Forelimb muscle (tissue), 1 donor: ENCODE results near the gene PALD1. TPM values are rescaled to one million over a fixed set of nuclear protein-coding genes. Genes with fewer than 3 reads are reported as not detected.
"Not testable (repeated sequence)": the region's sequence is repeated elsewhere in the genome, so short reads cannot be mapped to it uniquely, and the experiment has no call there.

Experiments
- DNase-seq: peaks from one replicate; pipeline ENCODE4 v3.0.0-alpha.2; 2013; ENCODE audit warnings: low read depth
- polyA plus RNA-seq: library from polyadenylated mRNA; unstranded; fragments of 120-200 nt; gene quantifications from one replicate; pipeline ENCODE4 v1.2.1, GENCODE V29; 2013; ENCODE audit not compliant: insufficient read length

Gene PALD1
- polyA plus RNA-seq, 1 donor = 15.2 TPM

GRCh38 chr10:70604106-70604505 is 125.5 kb downstream of the PALD1 start:
- DNase-seq = no peak

DNA sequence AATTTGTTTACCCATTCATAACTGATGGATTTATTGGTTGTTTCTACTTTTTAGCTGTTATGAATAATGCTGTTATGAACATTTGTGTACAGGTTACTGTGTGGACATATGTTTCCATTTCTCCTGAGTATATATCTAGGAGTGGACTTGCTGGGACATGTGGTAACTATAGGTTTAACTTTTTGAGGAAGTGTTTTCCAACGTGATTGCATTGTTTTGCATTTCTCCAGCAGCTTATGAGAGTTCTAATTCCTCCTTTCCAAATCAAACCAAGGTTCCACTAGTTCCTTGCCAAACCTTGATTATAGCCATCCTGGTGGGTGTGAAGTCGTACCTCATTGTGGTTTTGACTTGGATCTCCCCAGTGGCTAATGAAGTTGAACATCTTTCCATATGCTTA is 126.6 kb downstream of the PALD1 start:
- no peak for DNase-seq

- DNase-seq = no peak
These were observed 129.4 kb downstream of the PALD1 start for GRCh38 chr10:70607936-70608335.

- no peak for DNase-seq
These were observed 135.4 kb downstream of the PALD1 start for GRCh38 chr10:70613941-70614340.

- not testable (repeated sequence) for DNase-seq
These were observed 135.8 kb downstream of the PALD1 start for GRCh38 chr10:70614364-70614763.

- DNase-seq = no peak
These were observed 136.6 kb downstream of the PALD1 start for GRCh38 chr10:70615211-70615610.

- no peak for DNase-seq
These were observed 137.4 kb downstream of the PALD1 start for GRCh38 chr10:70615784-70616522.

DNA sequence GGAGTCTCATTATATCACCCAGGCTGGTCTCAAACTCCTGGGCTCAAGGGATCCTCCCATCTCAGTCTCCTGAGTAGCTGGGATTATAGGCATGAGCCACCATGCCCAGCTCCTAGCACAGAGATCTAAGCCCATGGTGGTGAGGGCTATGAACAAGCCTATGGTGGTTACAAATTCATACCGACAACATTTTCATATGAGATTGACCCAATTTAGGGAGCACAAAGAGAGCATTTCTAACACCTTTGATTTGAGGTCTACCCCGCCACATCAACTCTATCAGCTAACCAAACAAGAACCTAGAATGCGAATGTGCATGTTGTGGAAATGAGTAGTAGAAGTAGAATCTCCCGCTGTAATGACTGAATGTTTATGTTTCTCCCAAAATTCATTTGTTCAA is 138.2 kb downstream of the PALD1 start:
- DNase-seq = no peak

Other genes with a start within 250 kb of the PALD1 start
- gene PPA1, start 245.3 kb upstream of the PALD1 start, polyA plus RNA-seq = 76.3 TPM
- 0.05 TPM for gene NPFFR1, start 194.8 kb upstream of the PALD1 start, polyA plus RNA-seq
- 43.5 TPM for gene LRRC20, start 96.1 kb upstream of the PALD1 start, polyA plus RNA-seq
- gene EIF4EBP2, start 74.6 kb upstream of the PALD1 start, polyA plus RNA-seq = 62.1 TPM
- gene NODAL, start 37.1 kb upstream of the PALD1 start, polyA plus RNA-seq = 0.46 TPM
- gene PRF1, start 124.0 kb downstream of the PALD1 start, polyA plus RNA-seq = 0.82 TPM
- gene ADAMTS14, start 193.7 kb downstream of the PALD1 start, polyA plus RNA-seq = 17.9 TPM